K562 (cell line): ENCODE data around the gene ZEB2. TPM values are rescaled to one million over a fixed set of nuclear protein-coding genes. Genes with fewer than 3 reads are reported as not detected.
A peak's percentile ranks its signal among the peaks of the same experiment; 100 is the strongest.

ENCODE experiments used
- CEBPG ChIP-seq, 3 experiments: fragments of 200-800 bp in 1 of 3; sonication (Bioruptor generic) in 1 of 3; sonication (generic) in 1 of 3; formaldehyde crosslinking in 1 of 3; IDR thresholded peaks in 2 of 3; conservative IDR thresholded peaks in 1 of 3; 2 replicates each; pipeline versions ENCODE4 v1.6.1 to v1.8.0; 2016 to 2022; ENCODE audit warnings: missing compliant biosample characterization in 2 of 3, missing genetic modification characterization in 2 of 3, mild to moderate bottlenecking in 1 of 3, missing genetic modification reagents in 1 of 3
- CHCHD3 ChIP-seq: fragments of 250-450 bp; sonication (Bioruptor Pico); IDR thresholded peaks from 2 replicates; pipeline ENCODE4 v2.1.2; 2022; ENCODE audit warnings: mild to moderate bottlenecking
- DDX20 ChIP-seq: fragments of 450-650 bp; IDR thresholded peaks from 2 replicates; pipeline ENCODE4 v1.6.1; 2016; ENCODE audit warnings: missing genetic modification characterization, low read depth, mild to moderate bottlenecking, missing compliant biosample characterization, moderate library complexity
- GATAD2B ChIP-seq: fragments of 450-650 bp; IDR thresholded peaks from 2 replicates; pipeline ENCODE4 v1.6.1; 2017; ENCODE audit warnings: mild to moderate bottlenecking, borderline replicate concordance
- MEF2D ChIP-seq: conservative IDR thresholded peaks from 2 replicates; pipeline ENCODE4 v1.6.1; 2016; ENCODE audit warnings: low read depth, missing genetic modification characterization, missing compliant biosample characterization
- MTA1 ChIP-seq: fragments of 450-650 bp; IDR thresholded peaks from 2 replicates; pipeline ENCODE4 v1.6.1; 2017; ENCODE audit warnings: borderline replicate concordance
- MTA2 ChIP-seq: fragments of 450-650 bp; IDR thresholded peaks from 2 replicates; pipeline ENCODE4 v1.6.1; 2016; ENCODE audit warnings: low read depth
- MYC ChIP-seq, 2 experiments: fragments of 250-450 bp in 1 of 2; sonication (Bioruptor Pico) in 1 of 2; IDR thresholded peaks; 2 replicates each; pipeline versions ENCODE4 v1.5.1 to v1.6.1; 2012 to 2021; ENCODE audit warnings: low read depth in 2 of 2, borderline replicate concordance in 1 of 2, improper control_type of control experiment in 1 of 2, low read length in 1 of 2, mild to moderate bottlenecking in 1 of 2, moderate library complexity in 1 of 2
- NFE2 ChIP-seq: IDR thresholded peaks from 2 replicates; pipeline ENCODE4 v1.6.1; 2014; ENCODE audit warnings: antibody characterized with exemption, low read depth
- NR3C1 ChIP-seq: sonication (generic); formaldehyde crosslinking; IDR thresholded peaks from 2 replicates; pipeline ENCODE4 v1.8.1; 2022; ENCODE audit warnings: missing genetic modification reagents
- PHB2 ChIP-seq: fragments of 450-650 bp; IDR thresholded peaks from 2 replicates; pipeline ENCODE4 v1.6.1; 2017; ENCODE audit warnings: low read depth
- SNIP1 ChIP-seq: fragments of 450-650 bp; IDR thresholded peaks from 2 replicates; pipeline ENCODE4 v1.7.1; 2017; ENCODE audit warnings: low read depth, mild to moderate bottlenecking
- SOX6 ChIP-seq: fragments of 450-650 bp; IDR thresholded peaks from 2 replicates; pipeline ENCODE4 v1.6.1; 2014; ENCODE audit warnings: mild to moderate bottlenecking
- STAG1 ChIP-seq: sonication (generic); formaldehyde crosslinking; IDR thresholded peaks from 2 replicates; pipeline ENCODE4 v1.5.0; 2020; ENCODE audit warnings: missing genetic modification reagents, borderline replicate concordance
- USF1 ChIP-seq: sonication (generic); formaldehyde crosslinking; IDR thresholded peaks from 2 replicates; pipeline ENCODE4 v1.9.0; 2022; ENCODE audit warnings: mild to moderate bottlenecking, missing genetic modification reagents
- ZBTB34 ChIP-seq: fragments of 250-450 bp; sonication (Bioruptor Pico); IDR thresholded peaks from 2 replicates; pipeline ENCODE4 v1.8.0; 2021; ENCODE audit warnings: mild to moderate bottlenecking, moderate library complexity
- ZBTB8A ChIP-seq: fragments of 450-650 bp; IDR thresholded peaks from 2 replicates; pipeline ENCODE4 v1.6.1; 2018; ENCODE audit warnings: mild to moderate bottlenecking, moderate library complexity; ENCODE audit not compliant: partially characterized antibody
- ZC3H11A ChIP-seq: IDR thresholded peaks from 2 replicates; pipeline ENCODE4 v1.6.1; 2012; ENCODE audit warnings: low read depth, low read length, improper control_type of control experiment
- ZNF23 ChIP-seq: fragments of 250-450 bp; sonication (Bioruptor Pico); IDR thresholded peaks from 2 replicates; pipeline ENCODE4 v1.4.0; 2020; ENCODE audit warnings: mild to moderate bottlenecking
- ZNF324 ChIP-seq: fragments of 250-450 bp; sonication (Bioruptor Pico); IDR thresholded peaks from 2 replicates; pipeline ENCODE4 v1.4.0; 2020; ENCODE audit warnings: mild to moderate bottlenecking
- ZNF589 ChIP-seq: fragments of 200-800 bp; sonication (Bioruptor generic); IDR thresholded peaks from 2 replicates; pipeline ENCODE4 v1.6.1; 2016; ENCODE audit warnings: low read depth, missing genetic modification characterization, missing compliant biosample characterization
- polyA plus RNA-seq, 8 experiments: library from polyadenylated mRNA; depleted of rRNA in 4 of 8; stranded (reverse) in 5 of 8; unstranded in 3 of 8; fragments of >200 nt; fragmentation: Nextera tagmentation in 2 of 8; fragmentation: Illumina TruSeq in 1 of 8; extraction: Ambion mirVana in 2 of 8; extraction: Trizol in 1 of 8; gene quantifications; 2 replicates each; pipeline versions ENCODE4 v1.2.1 to v1.2.3, GENCODE V29; 2011 to 2014; ENCODE audit warnings: inconsistent platforms in 1 of 8, missing spikeins in 1 of 8
- total RNA-seq, 7 experiments: library from RNA; depleted of rRNA in 6 of 7; stranded (reverse); fragments of >200 nt in 6 of 7; fragmentation: Illumina TruSeq in 2 of 7; extraction: Trizol in 2 of 7; gene quantifications; 2 replicates each; pipeline versions ENCODE4 v1.2.1 to v1.2.3, GENCODE V29; 2011 to 2021; ENCODE audit warnings: low replicate concordance in 1 of 7
- TF ChIP-seq, protein P1 (sequence below), 2 experiments: fragments of 200-800 bp in 1 of 2; sonication (Bioruptor generic) in 1 of 2; sonication (generic) in 1 of 2; formaldehyde crosslinking in 1 of 2; IDR thresholded peaks in 1 of 2; conservative IDR thresholded peaks in 1 of 2; 2 replicates each; pipeline versions ENCODE4 v1.5.0 to v1.6.1; 2016 to 2020; ENCODE audit warnings: missing compliant biosample characterization in 1 of 2, missing genetic modification characterization in 1 of 2, missing genetic modification reagents in 1 of 2
- TF ChIP-seq, protein P2 (sequence below): IDR thresholded peaks from 2 replicates; pipeline ENCODE4 v1.6.1; 2014; ENCODE audit warnings: antibody characterized with exemption

Gene ZEB2
- total and polyA plus RNA-seq, 9 of the 15 experiments (the other 6 are each of a cell fraction or from before 2014, with no cell fraction given): 15.1 to 113 (median 72.3) TPM

DNA sequence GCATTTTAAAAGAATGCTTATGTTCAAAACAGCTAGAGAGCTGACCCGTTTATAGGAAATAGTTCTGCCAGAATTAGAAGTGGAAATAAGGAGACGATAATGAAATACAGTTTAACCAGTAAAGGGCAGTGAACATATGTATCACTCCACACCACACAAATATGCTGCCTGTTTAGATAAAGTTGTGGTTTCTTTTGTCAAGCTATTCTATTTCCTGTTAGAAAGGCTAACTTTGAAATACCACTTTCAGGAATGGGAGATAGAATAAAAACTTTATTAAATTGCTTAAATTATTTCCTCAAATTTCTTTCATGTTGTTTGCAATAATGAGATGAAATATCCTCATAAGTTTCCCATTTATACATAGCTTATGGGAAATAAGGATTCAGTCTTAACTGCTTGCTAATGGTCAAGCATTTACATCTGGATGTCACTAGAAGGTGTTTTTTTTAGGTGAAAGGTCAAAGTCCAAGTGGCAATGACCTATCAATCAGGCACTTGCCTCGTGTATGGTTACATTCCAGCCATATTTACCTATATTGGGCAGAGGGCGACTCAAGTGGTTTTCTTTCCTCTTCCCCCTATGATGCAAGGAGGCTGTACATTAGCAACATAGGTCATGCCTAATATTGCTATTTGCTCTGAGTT is 148.9 kb downstream of the ZEB2 start (continued):
- TF ChIP-seq USF1 (CRISPR knock-in tag) (no peak), SOX6 (peak; percentile 84), ZNF589 (CRISPR knock-in tag) (peak; percentile 46; the same call in 1 of the 2 replicates), STAG1 (CRISPR knock-in tag) (no peak), ZNF23 (CRISPR knock-in tag) (no peak), ZNF324 (CRISPR knock-in tag) (no peak), ZBTB8A (no peak), NFE2 (0 out of 2 replicates have a peak, but pooled peaks have one; percentile 11), MTA1 (no peak), ZBTB34 (CRISPR knock-in tag) (0 out of 2 replicates have a peak, but pooled peaks have one; percentile 39), SNIP1 (no peak), MYC (IDR thresholded peaks at IDR 0.05; ENCODE audit: low read depth, low read length) (peak; percentile 35; the same call in 1 of the 2 replicates), MYC (CRISPR knock-in tag; IDR thresholded peaks at IDR 0.05; ENCODE audit: borderline replicate concordance, low read depth) (no peak), CEBPG (CRISPR knock-in tag; IDR thresholded peaks at IDR 0.05) (peak; percentile 57; the same call in 1 of the 2 replicates), CEBPG (tag; conservative IDR thresholded peaks at IDR 0.05 in 1 of 2, IDR thresholded peaks at IDR 0.05 in 1 of 2) (peak in 1 of 2 experiments; percentile 48; a peak in 2 of 4 replicates), GATAD2B (0 out of 2 replicates have a peak, but pooled peaks have one; percentile 20), ZC3H11A (no peak), PHB2 (no peak), MEF2D (peak; percentile 45; the same call in 1 of the 2 replicates), NR3C1 (CRISPR knock-in tag) (no peak), CHCHD3 (no peak), MTA2 (peak; percentile 60), DDX20 (tag) (no peak)
- TF ChIP-seq, protein P1, sequence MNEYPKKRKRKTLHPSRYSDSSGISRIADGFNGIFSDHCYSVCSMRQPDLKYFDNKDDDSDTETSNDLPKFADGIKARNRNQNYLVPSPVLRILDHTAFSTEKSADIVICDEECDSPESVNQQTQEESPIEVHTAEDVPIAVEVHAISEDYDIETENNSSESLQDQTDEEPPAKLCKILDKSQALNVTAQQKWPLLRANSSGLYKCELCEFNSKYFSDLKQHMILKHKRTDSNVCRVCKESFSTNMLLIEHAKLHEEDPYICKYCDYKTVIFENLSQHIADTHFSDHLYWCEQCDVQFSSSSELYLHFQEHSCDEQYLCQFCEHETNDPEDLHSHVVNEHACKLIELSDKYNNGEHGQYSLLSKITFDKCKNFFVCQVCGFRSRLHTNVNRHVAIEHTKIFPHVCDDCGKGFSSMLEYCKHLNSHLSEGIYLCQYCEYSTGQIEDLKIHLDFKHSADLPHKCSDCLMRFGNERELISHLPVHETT (CRISPR knock-in tag; conservative IDR thresholded peaks at IDR 0.05 in 1 of 2, IDR thresholded peaks at IDR 0.05 in 1 of 2): peak in 1 of 2 experiments; percentile 45; a peak in 1 of 4 replicates
- TF ChIP-seq, protein P2, sequence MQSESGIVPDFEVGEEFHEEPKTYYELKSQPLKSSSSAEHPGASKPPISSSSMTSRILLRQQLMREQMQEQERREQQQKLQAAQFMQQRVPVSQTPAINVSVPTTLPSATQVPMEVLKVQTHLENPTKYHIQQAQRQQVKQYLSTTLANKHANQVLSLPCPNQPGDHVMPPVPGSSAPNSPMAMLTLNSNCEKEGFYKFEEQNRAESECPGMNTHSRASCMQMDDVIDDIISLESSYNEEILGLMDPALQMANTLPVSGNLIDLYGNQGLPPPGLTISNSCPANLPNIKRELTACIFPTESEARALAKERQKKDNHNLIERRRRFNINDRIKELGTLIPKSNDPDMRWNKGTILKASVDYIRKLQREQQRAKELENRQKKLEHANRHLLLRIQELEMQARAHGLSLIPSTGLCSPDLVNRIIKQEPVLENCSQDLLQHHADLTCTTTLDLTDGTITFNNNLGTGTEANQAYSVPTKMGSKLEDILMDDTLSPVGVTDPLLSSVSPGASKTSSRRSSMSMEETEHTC: no peak
